ENCODE results near the gene RFX3. TPM values are rescaled to one million over a fixed set of nuclear protein-coding genes. Genes with fewer than 3 reads are reported as not detected.

Gene RFX3
- total and polyA plus RNA-seq, 8 donors, result 10.5 to 26.2 (median 17.4) TPM

DNA sequence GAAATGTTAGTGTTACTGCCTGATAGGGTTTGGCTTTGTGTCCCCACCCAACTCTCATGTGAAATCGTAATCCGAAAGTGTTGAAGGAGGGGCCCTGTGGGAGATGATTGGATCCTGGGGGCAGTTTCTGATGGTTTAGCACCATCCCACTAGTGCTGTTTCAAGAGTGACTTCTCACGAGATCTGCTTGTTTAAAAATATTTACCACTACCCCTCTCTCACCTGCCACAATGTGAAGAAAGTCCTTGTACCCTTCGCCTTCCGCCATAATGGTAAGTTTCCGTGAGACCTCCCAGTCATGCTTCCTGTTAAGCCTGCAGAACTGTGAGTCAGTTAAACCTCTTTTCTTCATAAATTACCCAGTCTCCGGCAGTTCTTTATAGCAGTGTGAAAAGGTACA lies 2.6 kb upstream of the RFX3 start:
- no peaks in the 10 kb centered on the region for H3K9me3 ChIP-seq
- DNase-seq (no peak), ATAC-seq (no peak)
- TF ChIP-seq, protein P1, sequence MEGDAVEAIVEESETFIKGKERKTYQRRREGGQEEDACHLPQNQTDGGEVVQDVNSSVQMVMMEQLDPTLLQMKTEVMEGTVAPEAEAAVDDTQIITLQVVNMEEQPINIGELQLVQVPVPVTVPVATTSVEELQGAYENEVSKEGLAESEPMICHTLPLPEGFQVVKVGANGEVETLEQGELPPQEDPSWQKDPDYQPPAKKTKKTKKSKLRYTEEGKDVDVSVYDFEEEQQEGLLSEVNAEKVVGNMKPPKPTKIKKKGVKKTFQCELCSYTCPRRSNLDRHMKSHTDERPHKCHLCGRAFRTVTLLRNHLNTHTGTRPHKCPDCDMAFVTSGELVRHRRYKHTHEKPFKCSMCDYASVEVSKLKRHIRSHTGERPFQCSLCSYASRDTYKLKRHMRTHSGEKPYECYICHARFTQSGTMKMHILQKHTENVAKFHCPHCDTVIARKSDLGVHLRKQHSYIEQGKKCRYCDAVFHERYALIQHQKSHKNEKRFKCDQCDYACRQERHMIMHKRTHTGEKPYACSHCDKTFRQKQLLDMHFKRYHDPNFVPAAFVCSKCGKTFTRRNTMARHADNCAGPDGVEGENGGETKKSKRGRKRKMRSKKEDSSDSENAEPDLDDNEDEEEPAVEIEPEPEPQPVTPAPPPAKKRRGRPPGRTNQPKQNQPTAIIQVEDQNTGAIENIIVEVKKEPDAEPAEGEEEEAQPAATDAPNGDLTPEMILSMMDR (IDR thresholded peaks at IDR 0.05), result no peak
- no peaks in the 10 kb centered on the region for H3K36me3 ChIP-seq
- peak overlapping the region in 1 of 2 donors; percentile 100 for H3K27ac ChIP-seq
- peak overlapping the region in 1 of 2 donors; percentile 29 for H3K4me3 ChIP-seq
- no peaks in the 10 kb centered on the region for H3K27me3 ChIP-seq
- H3K4me1 ChIP-seq, result peaks cover 10 to 38% of the 10 kb centered on the region in 2 donors
- intact Hi-C loops (cut with DNase I), result no loop called here

DNA sequence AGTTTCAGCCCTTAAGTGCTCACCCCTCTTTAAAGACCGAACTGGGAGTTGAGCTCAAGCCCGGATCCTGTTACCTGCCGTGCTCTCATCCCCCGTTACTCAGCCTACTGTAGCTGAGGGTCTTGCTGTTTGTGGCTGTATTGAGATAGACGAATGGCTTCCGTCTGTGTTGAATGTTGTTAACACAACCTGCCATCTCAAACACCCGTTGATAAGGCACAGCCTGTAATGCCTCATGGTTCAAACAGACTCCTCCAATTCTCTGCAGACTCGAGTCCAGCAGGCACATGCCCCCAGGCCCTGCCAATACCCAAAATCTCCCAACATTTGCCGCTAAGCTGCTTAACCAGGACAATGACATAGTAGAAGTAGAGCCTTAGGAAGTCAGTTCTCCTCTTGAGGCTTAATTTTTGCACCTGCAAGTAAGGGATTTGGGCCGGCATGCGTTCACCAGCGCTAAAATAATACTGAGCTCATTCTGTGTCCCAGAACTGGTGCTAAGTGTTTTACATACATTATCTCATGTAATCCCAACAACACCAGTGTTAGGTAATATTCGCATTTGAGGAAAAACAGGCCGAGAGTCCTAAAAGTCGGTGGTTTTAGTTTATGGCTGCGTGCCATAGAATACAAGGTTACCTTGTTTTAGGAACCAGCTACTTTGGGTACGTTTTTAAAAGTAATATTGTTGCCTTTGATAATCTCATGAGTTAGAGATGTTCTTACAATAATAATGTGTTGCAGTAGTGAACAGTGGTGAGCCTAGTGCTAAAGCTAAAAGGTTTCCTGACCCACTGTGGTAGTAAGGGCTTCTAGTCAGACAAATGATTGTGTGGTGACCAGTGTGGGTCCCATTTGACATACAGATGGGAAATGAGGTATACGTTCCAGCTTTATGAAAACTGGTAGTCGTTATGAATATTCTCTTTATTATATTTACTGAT lies 1.5 kb upstream of the RFX3 start:
- Histone ChIP-seq H3K27ac (peak overlapping the region; percentile 100), H3K27me3 (no peaks in the 10 kb centered on the region), H3K36me3 (no peaks in the 10 kb centered on the region), H3K4me1 (peaks cover 10 to 39% of the 10 kb centered on the region in 2 donors), H3K4me3 (peak overlapping the region; percentile 62 to 65), H3K9me3 (no peaks in the 10 kb centered on the region)
- peak; percentile 1 for ATAC-seq
- TF ChIP-seq, protein P1 (IDR thresholded peaks at IDR 0.05), result no peak
- no peak for DNase-seq
- intact Hi-C loops (cut with DNase I), result no loop called here

DNA sequence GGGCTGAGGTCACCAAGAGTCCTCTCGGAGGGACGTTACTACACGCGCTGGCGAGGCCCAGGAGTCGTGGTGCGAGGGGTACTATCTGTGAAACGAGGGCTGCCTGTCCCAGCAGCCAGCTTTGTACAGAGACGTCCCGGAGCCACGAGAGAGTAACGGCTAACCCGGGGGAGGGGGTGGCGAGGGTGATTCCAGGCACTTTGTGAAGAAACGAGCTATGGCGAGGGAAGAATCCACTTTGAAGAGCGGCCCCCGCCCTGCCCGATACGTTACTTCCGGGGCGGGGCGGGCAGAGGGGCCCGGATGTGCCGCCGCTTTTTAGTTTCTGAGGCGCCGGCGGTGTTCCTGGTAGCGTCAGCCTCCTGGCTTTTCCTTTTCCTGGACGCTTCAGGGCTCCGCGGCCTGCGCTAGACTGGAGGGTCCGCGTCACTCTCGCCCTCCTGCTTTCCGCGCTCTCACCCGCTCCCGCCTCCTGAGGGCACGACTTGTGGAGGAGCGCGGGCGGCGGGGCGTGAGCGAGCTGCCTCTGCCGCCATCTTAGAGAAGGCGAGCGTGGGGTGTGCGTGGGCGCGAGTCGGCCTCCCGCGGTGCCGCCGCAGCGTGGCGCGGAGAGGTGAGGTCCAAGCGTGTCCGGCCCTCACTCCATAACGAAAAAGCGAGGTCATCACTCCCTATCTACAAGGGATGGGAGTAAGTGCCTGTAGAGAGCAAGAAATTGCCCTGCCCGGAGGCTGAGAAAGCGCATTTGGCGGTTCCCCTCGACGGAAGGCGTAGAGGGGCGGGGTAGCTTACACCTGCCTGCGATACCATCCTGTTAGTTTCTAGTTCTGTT lies 580 bp upstream of the RFX3 start:
- TF ChIP-seq, protein P1 (IDR thresholded peaks at IDR 0.05), result peak in 1 of 2 donors; percentile 11
- no peaks in the 10 kb centered on the region for H3K36me3 ChIP-seq
- ATAC-seq (peak; percentile 93), DNase-seq (peak; percentile 89 to 94 (median 90))
- no peaks in the 10 kb centered on the region for H3K9me3 ChIP-seq
- no peaks in the 10 kb centered on the region for H3K27me3 ChIP-seq
- H3K4me3 ChIP-seq, result peak overlapping the region; percentile 62 to 65
- peak overlapping the region; percentile 100 for H3K27ac ChIP-seq
- intact Hi-C loops (cut with DNase I), result no loop called here
- H3K4me1 ChIP-seq, result peaks cover 10 to 39% of the 10 kb centered on the region in 2 donors

DNA sequence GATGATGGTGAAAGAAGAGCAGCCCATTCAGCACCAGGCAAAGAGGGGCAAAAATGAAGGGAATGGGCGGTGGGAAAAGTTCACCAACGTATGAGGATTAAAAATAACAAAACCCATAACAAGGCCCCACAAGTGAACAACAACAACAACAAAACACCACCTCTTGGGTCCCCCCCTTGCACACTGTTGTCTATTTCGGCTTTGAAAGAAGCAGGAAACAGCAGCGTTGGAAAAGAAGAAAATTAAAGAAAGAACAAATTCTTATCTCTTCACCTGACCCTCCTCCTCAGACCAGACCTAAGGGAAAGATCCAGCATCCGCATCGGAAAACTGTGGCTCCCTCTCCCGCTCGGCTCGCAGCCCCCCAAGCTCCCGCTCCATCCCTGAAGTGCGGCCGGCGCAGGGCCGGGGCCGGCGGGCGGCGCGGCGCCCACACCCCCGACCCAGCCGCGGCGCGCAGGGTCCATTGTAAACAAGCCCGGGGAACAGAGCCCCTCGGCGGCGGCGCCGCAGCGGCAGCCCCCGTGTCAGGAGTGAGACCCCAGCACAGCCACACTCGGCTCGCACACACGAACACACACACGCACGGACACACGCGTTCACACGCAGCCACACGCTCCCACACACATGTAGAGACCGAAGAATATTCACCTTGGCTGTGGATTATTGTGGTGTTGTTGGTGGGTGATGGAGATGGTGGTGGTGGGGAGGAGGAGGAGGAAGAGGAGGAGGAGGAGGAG lies 535 bp downstream of the RFX3 start:
- Histone ChIP-seq H3K27me3 (no peaks in the 10 kb centered on the region), H3K36me3 (no peaks in the 10 kb centered on the region), H3K27ac (peak overlapping the region; percentile 100), H3K4me3 (peak overlapping the region; percentile 57 to 62), H3K9me3 (no peaks in the 10 kb centered on the region), H3K4me1 (peaks cover 10 to 39% of the 10 kb centered on the region in 2 donors)
- ATAC-seq (peak; percentile 3), DNase-seq (peak in 3 of 4 donors; percentile 21 to 84 (median 34))
- intact Hi-C loops (cut with DNase I), result no loop called here
- TF ChIP-seq, protein P1 (IDR thresholded peaks at IDR 0.05), result no peak

Data from left lung (tissue), 10 donors.